Fibroblast of mammary gland (primary cell): ENCODE results near the gene ERG.

Experiments used
- DNase-seq: peaks from one replicate; pipeline ENCODE4 v3.0.0-alpha.2; 2010; ENCODE audit warnings: low read depth
- H3K4me3 ChIP-seq: 2 replicates; pipeline ENCODE4 v1.5.1; 2011; ENCODE audit warnings: low read depth, mild to moderate bottlenecking, low read length, moderate library complexity; ENCODE audit not compliant: control insufficient read depth
- CTCF ChIP-seq: conservative IDR thresholded peaks from 2 replicates; pipeline ENCODE4 v1.5.1; 2011; ENCODE audit warnings: low read depth, low read length, inconsistent platforms; ENCODE audit not compliant: control insufficient read depth, insufficient read depth

The ERG gene

GRCh38 chr21:38342739-38343138 is 155.5 kb downstream of the ERG start:
- DNase-seq: no peak
- no peak for TF ChIP-seq CTCF

DNA sequence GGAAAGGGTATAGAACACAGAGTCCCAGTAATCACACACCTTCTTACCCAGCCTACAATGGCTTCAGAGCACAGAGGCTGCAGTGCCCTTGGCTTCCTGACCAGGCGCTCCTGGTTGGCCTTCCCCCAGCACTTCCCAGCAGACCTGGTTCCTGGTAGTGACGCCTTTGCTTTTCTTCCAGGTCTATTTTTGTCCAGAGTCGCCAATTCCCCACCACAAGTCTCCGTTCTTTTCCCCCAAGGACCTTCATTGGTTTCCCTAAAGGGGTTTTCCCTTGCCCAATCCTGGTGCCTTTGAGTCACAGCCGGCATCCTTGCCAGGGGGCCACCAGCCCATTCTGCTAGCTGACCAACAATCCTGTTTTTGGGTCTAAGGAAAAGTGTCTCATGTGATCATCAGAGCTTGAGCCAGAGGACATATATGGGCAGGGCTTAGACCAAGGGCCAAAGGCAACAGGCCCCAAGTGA is 156.7 kb downstream of the ERG start:
- no peak overlapping the region for H3K4me3 ChIP-seq
- no peak for TF ChIP-seq CTCF
- DNase-seq: peak; percentile 45

More at GRCh38 chr21:38342739-38343138, 155.5 kb downstream of the ERG start:
- H3K4me3 ChIP-seq: no peak overlapping the region

- no peak for TF ChIP-seq CTCF
- no peak overlapping the region for H3K4me3 ChIP-seq
- DNase-seq: no peak
Measured at GRCh38 chr21:38340131-38340530, 158.1 kb downstream of the ERG start.

GRCh38 chr21:38337793-38338192 is 160.5 kb downstream of the ERG start:
- no peak for TF ChIP-seq CTCF
- no peak overlapping the region for H3K4me3 ChIP-seq
- DNase-seq: no peak

DNA sequence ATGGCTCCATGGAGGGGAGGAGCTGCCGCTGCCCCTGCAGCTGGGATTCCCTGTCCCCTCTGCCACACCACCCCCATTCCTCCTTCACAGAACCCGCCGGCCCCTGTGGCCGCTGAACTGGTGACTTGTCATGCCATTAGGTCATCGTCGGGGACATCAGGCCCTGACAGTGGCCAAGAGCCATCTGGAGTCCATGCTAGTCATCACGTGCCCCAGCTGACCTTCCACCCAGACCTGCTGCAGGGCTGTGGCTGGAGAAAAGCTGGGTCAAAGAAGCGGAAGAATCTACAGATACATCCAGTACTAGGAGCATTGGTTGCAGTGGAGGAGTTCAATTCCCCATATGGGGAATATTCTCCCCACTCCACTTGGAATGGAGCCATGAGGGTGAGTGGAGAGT is 163.4 kb downstream of the ERG start:
- DNase-seq: no peak

DNA sequence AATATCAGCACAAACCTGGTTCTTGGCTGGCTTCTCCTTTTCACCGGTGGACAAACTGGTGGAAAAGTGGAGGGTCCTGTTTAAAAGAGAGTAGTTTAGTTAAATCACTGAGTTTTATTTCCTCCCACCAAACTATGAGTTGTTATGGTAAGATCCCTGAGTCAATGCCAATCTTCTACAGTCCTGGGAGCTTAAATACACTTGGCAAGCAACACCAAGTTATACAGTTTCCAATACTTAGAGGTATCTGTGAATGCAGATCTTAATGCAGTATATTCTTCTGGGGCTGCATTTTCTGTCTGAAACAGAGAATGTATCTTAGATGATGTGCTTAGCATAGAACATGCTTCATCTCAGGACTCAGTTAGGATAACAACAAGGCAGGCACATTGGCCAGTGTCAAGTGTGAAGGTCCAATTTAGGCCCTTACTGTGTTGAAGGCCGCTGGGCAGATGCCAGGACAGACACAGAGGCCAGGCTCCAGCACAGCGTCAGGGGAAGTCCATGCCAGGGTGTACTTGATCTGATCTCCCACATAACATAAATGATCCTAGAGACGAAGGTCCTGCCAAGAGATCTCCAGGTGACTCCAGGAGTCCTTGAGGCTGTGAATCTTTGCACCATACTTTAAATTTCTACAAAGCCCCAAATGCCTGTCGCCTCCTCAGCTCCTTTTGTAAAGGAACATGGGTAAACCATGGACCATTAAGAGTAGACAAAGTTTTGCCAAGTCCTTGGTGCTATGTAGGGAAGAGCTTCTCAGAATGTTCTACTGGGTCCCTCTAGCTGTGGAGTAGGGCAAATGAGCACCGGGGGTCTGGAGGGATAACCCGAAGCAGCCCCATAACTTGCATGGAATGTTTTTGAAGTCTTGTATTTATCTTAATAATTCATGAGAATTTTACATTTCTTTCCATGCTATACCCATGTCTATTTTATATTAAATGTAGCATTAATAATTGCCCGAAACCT is 164.7 kb downstream of the ERG start:
- no peak overlapping the region for H3K4me3 ChIP-seq
- peak; percentile 38 for TF ChIP-seq CTCF
- peak; percentile 53 for DNase-seq

More for the DNA sequence above, 163.4 kb downstream of the ERG start:
- no peak for TF ChIP-seq CTCF
- H3K4me3 ChIP-seq: no peak overlapping the region
